ENCODE measurements around the gene KRT73. TPM values are rescaled to one million over a fixed set of nuclear protein-coding genes. Genes with fewer than 3 reads are reported as not detected.

The KRT73 gene
- total and polyA plus RNA-seq, 4 donors: not detected

GRCh38 chr12:52581066-52581465 is 37.3 kb downstream of the KRT73 start:
- Histone ChIP-seq H3K4me3 (ENCODE audit: low read depth in 1 of 3, low read length in 3 of 3) (no peak overlapping the region), H3K9ac (ENCODE audit: low read depth in 1 of 2, low read length in 2 of 2) (no peak overlapping the region), H3K27me3 (ENCODE audit: control insufficient read depth in 4 of 4, insufficient read depth in 4 of 4, low read length in 3 of 4) (no peaks in the 10 kb centered on the region), H3K9me3 (ENCODE audit: control insufficient read depth in 4 of 4, low read length in 3 of 4) (no peaks in the 10 kb centered on the region), H3K36me3 (ENCODE audit: control insufficient read depth in 4 of 4, insufficient read depth in 3 of 4, low read depth in 1 of 4, low read length in 3 of 4) (no peaks in the 10 kb centered on the region), H3K27ac (ENCODE audit: low read depth in 1 of 2, low read length in 2 of 2) (no peak overlapping the region), H3K4me1 (ENCODE audit: control insufficient read depth in 4 of 4, insufficient read depth in 4 of 4, low read length in 3 of 4) (peaks cover 0 to 11% (median 4%) of the 10 kb centered on the region in 4 donors)
- 80% methylated on average over 7 of the region's 7 CpGs for WGBS
- DNase-seq (ENCODE audit: low spot score): no peak
- TF ChIP-seq SP1 (IDR thresholded peaks at IDR 0.05) (no peak), HNF4G (IDR thresholded peaks at IDR 0.05) (no peak), FOXA1 (IDR thresholded peaks at IDR 0.05) (no peak), YY1 (IDR thresholded peaks at IDR 0.05) (no peak), FOXA2 (IDR thresholded peaks at IDR 0.05) (no peak), HNF4A (conservative IDR thresholded peaks at IDR 0.05) (no peak), RXRA (IDR thresholded peaks at IDR 0.05) (no peak), GABPA (IDR thresholded peaks at IDR 0.05 in 1 of 2, conservative IDR thresholded peaks at IDR 0.05 in 1 of 2) (no peak), TAF1 (conservative IDR thresholded peaks at IDR 0.05) (no peak), MAX (IDR thresholded peaks at IDR 0.05) (no peak), JUND (IDR thresholded peaks at IDR 0.05) (no peak), RAD21 (IDR thresholded peaks at IDR 0.05) (no peak)
- TF ChIP-seq, protein P1, sequence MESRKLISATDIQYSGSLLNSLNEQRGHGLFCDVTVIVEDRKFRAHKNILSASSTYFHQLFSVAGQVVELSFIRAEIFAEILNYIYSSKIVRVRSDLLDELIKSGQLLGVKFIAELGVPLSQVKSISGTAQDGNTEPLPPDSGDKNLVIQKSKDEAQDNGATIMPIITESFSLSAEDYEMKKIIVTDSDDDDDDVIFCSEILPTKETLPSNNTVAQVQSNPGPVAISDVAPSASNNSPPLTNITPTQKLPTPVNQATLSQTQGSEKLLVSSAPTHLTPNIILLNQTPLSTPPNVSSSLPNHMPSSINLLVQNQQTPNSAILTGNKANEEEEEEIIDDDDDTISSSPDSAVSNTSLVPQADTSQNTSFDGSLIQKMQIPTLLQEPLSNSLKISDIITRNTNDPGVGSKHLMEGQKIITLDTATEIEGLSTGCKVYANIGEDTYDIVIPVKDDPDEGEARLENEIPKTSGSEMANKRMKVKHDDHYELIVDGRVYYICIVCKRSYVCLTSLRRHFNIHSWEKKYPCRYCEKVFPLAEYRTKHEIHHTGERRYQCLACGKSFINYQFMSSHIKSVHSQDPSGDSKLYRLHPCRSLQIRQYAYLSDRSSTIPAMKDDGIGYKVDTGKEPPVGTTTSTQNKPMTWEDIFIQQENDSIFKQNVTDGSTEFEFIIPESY (IDR thresholded peaks at IDR 0.05): no peak
- TF ChIP-seq, protein P2, sequence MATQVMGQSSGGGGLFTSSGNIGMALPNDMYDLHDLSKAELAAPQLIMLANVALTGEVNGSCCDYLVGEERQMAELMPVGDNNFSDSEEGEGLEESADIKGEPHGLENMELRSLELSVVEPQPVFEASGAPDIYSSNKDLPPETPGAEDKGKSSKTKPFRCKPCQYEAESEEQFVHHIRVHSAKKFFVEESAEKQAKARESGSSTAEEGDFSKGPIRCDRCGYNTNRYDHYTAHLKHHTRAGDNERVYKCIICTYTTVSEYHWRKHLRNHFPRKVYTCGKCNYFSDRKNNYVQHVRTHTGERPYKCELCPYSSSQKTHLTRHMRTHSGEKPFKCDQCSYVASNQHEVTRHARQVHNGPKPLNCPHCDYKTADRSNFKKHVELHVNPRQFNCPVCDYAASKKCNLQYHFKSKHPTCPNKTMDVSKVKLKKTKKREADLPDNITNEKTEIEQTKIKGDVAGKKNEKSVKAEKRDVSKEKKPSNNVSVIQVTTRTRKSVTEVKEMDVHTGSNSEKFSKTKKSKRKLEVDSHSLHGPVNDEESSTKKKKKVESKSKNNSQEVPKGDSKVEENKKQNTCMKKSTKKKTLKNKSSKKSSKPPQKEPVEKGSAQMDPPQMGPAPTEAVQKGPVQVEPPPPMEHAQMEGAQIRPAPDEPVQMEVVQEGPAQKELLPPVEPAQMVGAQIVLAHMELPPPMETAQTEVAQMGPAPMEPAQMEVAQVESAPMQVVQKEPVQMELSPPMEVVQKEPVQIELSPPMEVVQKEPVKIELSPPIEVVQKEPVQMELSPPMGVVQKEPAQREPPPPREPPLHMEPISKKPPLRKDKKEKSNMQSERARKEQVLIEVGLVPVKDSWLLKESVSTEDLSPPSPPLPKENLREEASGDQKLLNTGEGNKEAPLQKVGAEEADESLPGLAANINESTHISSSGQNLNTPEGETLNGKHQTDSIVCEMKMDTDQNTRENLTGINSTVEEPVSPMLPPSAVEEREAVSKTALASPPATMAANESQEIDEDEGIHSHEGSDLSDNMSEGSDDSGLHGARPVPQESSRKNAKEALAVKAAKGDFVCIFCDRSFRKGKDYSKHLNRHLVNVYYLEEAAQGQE (IDR thresholded peaks at IDR 0.05): no peak
- TF ChIP-seq, protein P3, sequence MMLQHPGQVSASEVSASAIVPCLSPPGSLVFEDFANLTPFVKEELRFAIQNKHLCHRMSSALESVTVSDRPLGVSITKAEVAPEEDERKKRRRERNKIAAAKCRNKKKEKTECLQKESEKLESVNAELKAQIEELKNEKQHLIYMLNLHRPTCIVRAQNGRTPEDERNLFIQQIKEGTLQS (IDR thresholded peaks at IDR 0.05): no peak
- TF ChIP-seq, protein P4, sequence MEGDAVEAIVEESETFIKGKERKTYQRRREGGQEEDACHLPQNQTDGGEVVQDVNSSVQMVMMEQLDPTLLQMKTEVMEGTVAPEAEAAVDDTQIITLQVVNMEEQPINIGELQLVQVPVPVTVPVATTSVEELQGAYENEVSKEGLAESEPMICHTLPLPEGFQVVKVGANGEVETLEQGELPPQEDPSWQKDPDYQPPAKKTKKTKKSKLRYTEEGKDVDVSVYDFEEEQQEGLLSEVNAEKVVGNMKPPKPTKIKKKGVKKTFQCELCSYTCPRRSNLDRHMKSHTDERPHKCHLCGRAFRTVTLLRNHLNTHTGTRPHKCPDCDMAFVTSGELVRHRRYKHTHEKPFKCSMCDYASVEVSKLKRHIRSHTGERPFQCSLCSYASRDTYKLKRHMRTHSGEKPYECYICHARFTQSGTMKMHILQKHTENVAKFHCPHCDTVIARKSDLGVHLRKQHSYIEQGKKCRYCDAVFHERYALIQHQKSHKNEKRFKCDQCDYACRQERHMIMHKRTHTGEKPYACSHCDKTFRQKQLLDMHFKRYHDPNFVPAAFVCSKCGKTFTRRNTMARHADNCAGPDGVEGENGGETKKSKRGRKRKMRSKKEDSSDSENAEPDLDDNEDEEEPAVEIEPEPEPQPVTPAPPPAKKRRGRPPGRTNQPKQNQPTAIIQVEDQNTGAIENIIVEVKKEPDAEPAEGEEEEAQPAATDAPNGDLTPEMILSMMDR (IDR thresholded peaks at IDR 0.05; ENCODE audit: low read depth, low read length, missing input control): no peak

DNA sequence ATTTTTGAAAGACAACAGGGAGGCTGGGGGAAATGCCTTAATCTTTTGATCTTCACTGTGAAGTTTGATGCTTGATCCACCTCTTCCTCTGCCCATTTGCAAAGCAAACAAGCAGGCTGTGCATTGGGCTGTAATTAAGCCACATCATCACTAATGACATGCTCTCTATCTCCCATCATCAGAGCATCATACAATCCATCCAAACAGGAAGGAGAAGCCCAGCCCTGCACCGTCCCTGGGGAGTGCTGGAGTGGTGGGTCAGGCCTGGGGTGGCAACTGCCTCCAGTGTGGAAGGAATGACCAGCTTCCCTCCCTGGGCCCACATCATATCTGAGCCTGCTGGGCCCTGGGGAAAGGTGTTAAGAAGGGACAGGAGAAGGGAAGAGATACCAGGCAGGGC is 37.9 kb downstream of the KRT73 start:
- TF ChIP-seq YY1 (IDR thresholded peaks at IDR 0.05) (no peak), SP1 (IDR thresholded peaks at IDR 0.05) (no peak), HNF4A (conservative IDR thresholded peaks at IDR 0.05) (no peak), RXRA (IDR thresholded peaks at IDR 0.05) (no peak), FOXA1 (IDR thresholded peaks at IDR 0.05) (no peak), FOXA2 (IDR thresholded peaks at IDR 0.05) (no peak)
- TF ChIP-seq, protein P1 (IDR thresholded peaks at IDR 0.05): no peak
- 85% methylated on average over 1 of the region's 1 CpG for WGBS
- peaks cover 0 to 11% (median 4%) of the 10 kb centered on the region in 4 donors for H3K4me1 ChIP-seq (ENCODE audit: control insufficient read depth in 4 of 4, insufficient read depth in 4 of 4, low read length in 3 of 4)
- no peak for DNase-seq (ENCODE audit: low spot score)
- H3K4me3 ChIP-seq (ENCODE audit: low read depth in 1 of 3, low read length in 3 of 3): no peak overlapping the region
- H3K9me3 ChIP-seq (ENCODE audit: control insufficient read depth in 4 of 4, low read length in 3 of 4): no peaks in the 10 kb centered on the region
- H3K27me3 ChIP-seq (ENCODE audit: control insufficient read depth in 4 of 4, insufficient read depth in 4 of 4, low read length in 3 of 4): no peaks in the 10 kb centered on the region
- no peak overlapping the region for H3K9ac ChIP-seq (ENCODE audit: low read depth in 1 of 2, low read length in 2 of 2)
- no peak overlapping the region for H3K27ac ChIP-seq (ENCODE audit: low read depth in 1 of 2, low read length in 2 of 2)
- no peaks in the 10 kb centered on the region for H3K36me3 ChIP-seq (ENCODE audit: control insufficient read depth in 4 of 4, insufficient read depth in 3 of 4, low read depth in 1 of 4, low read length in 3 of 4)
